GM13977 (cell line): ENCODE measurements around the gene ILF3.

ENCODE experiments used
- DNase-seq: peaks from one replicate; pipeline ENCODE4 v3.0.0; 2012; ENCODE audit warnings: low spot score
- CTCF ChIP-seq: IDR thresholded peaks from 2 replicates; pipeline ENCODE4 v1.5.1; 2012; ENCODE audit warnings: mild to moderate bottlenecking, control low read depth; ENCODE audit not compliant: insufficient read depth; ENCODE audit errors: extremely low read depth, missing control alignments
- in situ Hi-C: fragments of 300-500 bp; cut with MboI; formaldehyde crosslinking; loops from one replicate; pipeline ENCODE4 v1.12.0; 2022; ENCODE audit warnings: low sequenced_read_pairs, low pct_unique_long_range_greater_than_20kb, mixed read lengths, inconsistent platforms; ENCODE audit not compliant: unreplicated experiment

ILF3 gene

GRCh38 chr19:10640361-10640760 is 13.8 kb upstream of the ILF3 start:
- in situ Hi-C loops: loop anchor here (5.0 kb wide), 1 partner anchor 58 kb away; no protein-coding TSS in a partner anchor
- no peak for TF ChIP-seq CTCF
- no peak for DNase-seq

DNA sequence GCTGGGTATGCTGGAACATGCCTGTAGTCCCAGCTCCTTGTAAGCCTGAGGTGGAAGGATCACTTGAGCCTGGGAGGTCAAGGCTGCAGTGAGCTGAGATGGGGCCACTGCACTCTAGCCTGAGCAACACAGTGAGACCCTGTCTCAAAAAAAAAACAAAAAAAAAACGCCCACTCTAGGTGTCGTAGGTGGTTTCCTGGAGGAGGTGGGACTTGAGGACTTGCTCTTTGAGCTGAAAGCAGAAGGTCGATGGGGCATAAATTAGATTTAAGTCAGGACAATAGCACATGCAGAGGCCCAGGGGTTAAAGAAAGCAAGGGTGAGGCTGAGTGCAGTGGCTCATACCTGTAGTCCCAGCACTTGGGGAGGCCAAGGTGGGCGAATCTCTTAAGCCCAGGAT is 12.9 kb upstream of the ILF3 start:
- in situ Hi-C loops: loop anchor here (5.0 kb wide), 1 partner anchor 59 kb away; no protein-coding TSS in a partner anchor
- no peak for TF ChIP-seq CTCF
- DNase-seq: no peak

GRCh38 chr19:10642473-10643171 is 11.5 kb upstream of the ILF3 start:
- no peak for TF ChIP-seq CTCF
- in situ Hi-C loops: loop anchor here (5.0 kb wide), 1 partner anchor 60 kb away; no protein-coding TSS in a partner anchor
- DNase-seq: no peak

GRCh38 chr19:10643172-10643967 is 10.8 kb upstream of the ILF3 start:
- in situ Hi-C loops: loop anchor here (5.0 kb wide), 1 partner anchor 61 kb away; no protein-coding TSS in a partner anchor
- no peak for DNase-seq
- TF ChIP-seq CTCF: no peak

DNA sequence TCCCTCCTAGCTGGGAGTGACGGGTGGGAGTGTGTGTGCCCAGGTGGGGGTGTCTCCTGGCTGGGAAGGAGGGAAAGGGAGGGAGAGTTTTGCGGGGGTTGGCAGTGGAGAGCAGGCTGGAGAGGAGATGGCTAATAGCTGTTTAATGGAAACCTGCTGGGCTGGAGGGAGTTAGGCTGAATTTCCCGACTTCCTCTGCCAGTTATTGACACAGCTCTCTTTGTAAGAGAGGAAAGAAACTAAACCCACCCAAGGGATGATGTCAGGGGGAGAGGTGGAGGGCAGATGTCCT is 10.2 kb upstream of the ILF3 start:
- in situ Hi-C loops: loop anchor here (5.0 kb wide), 1 partner anchor 62 kb away; no protein-coding TSS in a partner anchor

More for the DNA sequence above, 10.2 kb upstream of the ILF3 start:
- no peak for TF ChIP-seq CTCF
- no peak for DNase-seq
